CD4-positive, alpha-beta T cell treated with Interleukin-10 for 1 hour (primary cell): ENCODE data around the gene OPN4.
"Not testable (repeated sequence)": the region's sequence is repeated elsewhere in the genome, so short reads cannot be mapped to it uniquely, and the experiment has no call there.

Source experiments
- DNase-seq: peaks from one replicate; pipeline ENCODE4 v3.0.0-alpha.2; 2020

The OPN4 gene, protein sequence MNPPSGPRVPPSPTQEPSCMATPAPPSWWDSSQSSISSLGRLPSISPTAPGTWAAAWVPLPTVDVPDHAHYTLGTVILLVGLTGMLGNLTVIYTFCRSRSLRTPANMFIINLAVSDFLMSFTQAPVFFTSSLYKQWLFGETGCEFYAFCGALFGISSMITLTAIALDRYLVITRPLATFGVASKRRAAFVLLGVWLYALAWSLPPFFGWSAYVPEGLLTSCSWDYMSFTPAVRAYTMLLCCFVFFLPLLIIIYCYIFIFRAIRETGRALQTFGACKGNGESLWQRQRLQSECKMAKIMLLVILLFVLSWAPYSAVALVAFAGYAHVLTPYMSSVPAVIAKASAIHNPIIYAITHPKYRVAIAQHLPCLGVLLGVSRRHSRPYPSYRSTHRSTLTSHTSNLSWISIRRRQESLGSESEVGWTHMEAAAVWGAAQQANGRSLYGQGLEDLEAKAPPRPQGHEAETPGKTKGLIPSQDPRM

DNA sequence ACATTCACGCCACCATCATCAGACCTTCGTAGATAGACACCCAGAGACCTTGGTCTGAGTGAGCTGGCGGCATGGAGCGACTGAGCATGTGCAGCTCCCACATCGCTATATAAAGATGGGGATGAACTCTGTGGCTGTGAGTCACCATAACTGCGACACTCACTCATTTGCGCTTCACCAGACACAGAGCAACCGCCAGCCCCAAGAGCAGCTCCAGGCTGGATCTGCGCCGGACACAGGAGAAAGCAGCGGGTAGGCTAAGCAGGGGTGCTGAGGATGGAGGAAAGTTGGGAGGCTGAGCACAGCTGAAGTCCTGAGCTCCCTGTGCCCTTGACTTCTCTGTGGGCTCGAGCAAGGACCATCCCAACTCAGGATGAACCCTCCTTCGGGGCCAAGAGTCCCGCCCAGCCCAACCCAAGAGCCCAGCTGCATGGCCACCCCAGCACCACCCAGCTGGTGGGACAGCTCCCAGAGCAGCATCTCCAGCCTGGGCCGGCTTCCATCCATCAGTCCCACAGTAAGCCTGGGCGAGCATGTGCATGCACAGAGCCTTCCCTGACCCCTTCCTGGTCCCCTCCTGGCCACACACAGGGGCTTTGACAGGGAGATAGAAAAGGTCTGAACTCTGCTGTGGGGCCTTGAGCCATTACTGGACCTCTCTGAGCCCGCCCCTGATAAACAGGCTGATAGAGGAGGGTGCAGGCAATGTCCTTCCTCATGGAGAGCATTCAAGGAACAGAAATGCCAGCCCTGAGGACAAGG lies at the start of gene OPN4:
Gene OPN4, plus strand, starts transcription at position 137 of the 762 bp plus-strand sequence. Its CDS starts 237 bp downstream, at position 374.
- no peak for DNase-seq

DNA sequence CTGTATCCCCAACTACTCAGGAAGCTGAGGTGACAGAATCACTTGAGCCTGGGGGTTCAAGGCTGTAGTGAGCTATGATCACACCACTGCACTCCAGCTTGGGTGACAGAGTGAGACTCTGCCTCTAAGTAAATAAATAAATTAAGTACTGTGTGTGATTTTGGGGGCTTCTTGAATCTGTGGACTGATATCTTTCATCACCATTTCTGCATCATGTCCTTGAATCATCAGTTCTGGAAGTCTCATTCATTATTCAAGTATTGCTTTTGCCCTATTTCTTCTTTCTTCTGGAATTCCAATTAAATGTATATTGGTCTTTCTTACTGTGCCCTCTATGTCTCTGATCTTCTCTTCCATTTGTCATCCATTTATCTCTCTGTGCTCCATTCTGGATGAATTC lies 46.7 kb upstream of the OPN4 start:
- no peak for DNase-seq

DNA sequence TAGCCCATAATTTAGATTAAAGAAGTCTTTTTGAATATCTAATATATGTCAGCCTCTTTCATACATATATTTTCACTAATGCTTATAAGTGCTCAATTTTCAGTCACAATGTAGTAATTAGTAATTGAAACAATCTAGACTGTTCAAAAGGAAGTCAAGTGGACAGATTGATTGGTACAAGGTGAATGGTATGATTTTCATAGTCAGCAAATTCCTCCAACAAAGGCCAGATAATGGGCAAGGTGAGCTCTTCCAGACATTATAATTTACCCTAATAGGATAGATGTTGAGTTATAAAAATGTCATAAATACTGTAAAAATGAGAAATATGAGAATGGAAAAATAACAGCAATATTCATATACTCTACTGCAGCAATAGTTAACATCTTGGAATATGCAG lies 44.4 kb upstream of the OPN4 start:
- DNase-seq = no peak

DNA sequence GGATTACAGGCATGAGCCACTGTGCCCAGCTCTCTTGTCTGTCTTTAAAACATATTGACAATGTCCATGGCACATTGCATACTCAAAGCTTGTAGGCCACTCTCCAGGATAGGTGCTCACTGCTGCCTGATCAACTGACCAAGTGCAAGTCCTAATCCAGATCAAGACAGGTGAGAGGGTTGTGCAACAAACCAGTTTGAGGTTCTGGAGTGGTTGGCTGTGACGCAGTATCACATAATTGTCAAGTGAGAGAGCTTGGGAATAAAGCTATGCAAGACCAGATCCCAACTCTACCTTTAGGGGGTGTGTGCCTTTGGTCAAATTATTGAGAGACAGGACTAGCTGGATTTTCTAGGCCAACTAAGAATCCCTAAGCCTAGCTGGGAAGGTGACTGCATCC lies 43.0 kb upstream of the OPN4 start:
- DNase-seq = no peak

DNA sequence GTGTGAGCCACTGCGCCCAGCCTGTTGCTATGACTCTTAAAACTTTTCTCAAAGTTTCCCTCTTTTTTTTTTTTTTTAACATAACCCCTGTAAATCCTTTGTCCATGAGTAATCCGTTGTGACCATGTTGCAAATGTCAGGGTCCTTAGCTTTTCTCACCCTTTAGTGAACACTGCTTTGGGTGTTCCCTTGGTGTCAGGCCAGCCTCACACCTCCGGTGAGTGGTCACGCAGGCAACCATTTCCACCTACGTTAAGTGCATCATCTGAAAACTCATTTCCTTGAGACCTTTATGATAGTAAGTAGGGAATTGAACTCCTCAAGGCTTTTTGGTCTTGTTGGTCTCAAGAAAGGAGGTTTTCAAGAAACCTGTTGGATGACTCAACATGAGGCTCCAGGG lies 41.3 kb upstream of the OPN4 start:
- no peak for DNase-seq

DNA sequence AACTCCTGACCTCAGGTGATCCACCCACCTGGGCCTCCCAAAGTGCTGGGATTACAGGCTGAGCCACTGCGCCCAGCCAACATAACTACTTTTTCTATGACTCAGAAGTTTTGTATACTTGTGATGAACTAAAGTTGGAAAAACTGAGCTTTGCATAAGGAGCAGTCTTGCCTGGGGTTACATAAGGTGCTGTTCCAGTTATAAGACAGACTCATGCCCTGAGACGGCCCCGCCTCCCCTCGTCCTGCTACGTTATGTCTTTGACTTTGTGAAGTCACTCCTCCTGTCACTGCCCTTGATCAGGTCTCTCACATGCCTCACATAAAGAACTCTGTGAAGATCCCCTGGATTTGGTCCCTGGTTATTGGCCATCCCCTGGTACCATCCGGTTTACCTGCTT lies 40.4 kb upstream of the OPN4 start:
- DNase-seq = no peak

DNA sequence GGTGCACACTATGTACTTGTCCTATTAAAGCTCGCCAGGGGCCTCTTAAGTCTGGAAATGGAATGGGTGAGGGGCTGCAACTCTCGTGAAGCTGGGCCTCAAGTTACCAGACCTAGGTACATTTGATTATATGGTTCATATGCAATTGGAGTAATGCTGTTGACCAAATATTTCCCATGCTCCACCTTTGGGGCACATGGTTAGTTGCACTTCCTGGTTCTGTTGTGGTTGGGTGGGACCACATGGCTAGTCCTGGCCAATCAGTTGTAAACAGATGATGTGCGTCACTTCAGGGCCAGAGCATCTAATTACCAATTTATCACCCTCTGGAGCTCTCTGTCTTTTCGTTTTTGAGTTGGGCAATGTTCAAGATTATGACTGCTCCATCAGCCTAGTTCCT lies 39.5 kb upstream of the OPN4 start:
- DNase-seq = no peak

DNA sequence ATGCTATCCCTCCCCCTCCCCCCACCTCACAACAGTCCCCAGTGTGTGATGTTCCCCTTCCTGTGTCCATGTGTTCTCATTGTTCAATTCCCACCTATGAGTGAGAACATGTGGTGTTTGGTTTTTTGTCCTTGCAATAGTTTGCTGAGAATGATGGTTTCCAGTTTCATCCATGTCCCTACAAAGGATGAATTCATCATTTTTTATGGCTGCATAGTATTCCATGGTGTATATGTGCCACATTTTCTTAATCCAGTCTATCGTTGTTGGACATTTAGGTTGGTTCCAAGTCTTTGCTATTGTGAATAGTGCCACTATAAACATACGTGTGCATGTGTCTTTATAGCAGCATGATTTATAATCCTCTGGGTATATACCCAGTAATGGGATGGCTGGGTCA lies 37.1 kb upstream of the OPN4 start:
- DNase-seq = not testable (repeated sequence)

DNA sequence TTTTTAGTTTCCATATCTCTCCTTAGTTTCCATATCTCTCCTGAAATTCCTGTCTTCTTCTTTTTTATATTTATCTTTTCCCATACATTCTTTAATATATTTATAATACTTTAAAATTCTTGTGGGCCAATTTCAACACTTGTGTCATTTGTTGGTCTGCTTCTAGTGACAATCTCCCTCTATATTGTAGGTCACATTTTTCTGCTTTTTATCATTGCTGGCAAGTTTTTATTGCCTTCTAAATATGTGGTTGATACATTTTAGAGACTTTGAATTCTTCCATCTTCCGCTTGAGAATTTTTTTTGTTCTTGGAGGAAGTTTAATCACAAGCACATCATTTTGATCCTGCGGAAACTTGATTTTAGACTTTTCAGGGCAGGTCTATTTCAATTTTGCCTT lies 26.0 kb upstream of the OPN4 start:
- DNase-seq = no peak

DNA sequence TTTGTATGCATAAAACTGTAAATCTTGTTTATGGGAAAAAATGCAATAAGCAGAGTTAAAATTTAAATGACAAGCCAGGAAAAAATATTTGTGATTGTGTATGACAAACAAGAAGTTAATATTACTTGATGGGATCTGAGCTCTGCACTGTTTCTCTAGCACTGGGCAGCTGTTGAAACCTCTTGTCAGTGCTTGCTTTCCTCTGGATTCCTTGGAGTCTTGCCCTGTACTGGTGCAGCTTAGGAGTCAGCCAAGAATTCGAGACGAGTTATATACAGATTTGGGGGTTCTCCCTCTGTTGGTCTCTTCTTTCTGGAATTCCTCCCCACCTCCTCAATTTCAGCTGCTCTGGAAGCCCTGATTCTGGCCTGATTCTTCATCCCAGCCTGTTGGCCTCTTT lies 24.3 kb upstream of the OPN4 start:
- no peak for DNase-seq

DNA sequence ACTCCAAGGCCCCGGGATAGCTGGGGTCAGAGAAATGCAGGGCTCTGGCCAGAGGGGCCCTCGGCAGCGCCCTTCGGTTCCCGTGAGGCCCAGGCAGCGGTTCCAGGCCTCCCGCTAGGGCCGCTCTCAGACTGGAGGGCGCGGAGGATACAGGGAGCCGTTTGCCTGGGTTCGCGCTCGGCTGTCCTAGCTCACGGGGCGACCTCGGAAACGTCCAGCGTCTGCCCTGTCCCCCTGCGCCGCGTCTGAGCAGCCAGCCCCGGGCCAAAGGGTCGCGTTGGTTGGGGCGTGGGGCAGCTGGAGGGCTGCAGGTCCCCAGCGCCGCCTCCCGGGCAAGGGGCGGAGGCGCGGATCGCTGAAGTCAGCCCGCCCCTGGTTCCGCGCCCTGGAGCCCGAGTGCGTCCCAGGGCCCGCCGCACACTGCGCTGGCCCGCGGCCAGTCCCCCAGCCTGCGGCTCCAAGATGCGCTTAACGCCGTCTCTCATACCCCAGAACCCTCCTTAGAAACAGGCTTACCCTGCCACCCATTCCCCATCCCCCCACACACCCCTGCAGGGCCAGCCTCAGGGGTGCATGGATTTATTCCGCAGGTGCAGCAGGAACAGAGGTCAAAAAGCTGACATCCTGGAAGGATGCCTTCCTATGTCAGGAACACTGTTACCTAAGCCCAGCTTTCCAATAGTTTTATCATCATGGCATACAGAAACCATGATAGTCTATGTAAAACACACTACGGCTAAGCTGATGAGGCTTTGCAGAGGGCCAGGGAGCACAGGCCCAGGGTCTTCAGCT lies 22.1 kb upstream of the OPN4 start:
- no peak for DNase-seq

DNA sequence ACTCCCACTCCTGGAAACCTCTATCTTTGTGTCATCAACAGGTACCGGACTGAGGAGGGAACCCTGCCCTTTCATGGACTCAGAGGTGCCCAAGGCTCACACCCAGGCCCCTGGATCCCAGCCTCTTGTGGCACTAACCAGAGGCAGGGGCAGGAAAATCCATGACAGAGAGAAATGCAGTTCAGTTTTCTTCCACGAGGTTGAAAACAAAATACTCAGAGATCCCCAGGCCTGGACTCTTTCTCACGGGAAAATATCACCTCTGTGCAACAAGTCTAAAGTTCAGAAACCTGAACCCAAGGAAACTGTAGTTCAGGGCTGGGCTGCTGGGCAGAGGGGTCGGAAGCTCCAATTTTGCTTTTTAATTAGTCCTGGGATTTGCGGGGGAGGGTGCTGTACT lies 21.4 kb upstream of the OPN4 start:
- DNase-seq = no peak

DNA sequence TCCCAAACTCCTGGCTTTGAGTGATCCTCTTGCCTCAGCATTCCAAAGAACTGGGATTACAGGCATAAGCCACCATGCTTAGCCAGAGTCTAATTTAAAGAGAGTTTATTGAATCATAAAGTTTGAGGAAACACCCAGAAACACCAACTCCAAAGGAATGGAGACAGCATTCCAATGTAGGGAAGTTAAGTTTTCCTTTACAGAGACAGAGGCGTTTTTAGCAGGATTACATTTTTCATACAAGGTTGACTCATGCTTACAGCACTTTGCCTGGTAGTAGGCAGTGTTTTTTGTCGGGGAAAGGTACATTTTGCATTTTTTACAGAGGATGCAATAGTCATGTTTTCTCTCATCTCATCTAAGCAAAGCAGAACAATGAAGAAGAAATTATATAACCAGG lies 18.9 kb upstream of the OPN4 start:
- no peak for DNase-seq

DNA sequence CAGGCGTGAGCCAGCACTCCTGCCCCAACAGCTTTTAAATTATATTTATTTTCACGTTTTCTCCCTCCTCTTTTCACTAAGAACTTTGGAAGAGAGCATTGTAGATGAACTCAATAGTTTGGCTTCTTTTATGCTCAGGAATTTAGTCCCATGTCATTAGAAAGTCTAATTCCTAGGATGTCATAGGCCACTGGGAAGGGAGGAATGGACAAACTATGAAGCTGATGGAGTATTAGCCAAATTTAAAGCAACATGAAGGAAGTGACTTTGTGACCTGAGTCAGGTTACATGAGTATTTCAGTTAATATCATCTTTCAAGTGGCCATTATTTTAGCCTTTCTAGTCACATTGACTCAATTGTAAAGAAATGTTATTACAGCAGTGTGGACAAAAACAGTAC lies 18.0 kb upstream of the OPN4 start:
- DNase-seq = no peak

DNA sequence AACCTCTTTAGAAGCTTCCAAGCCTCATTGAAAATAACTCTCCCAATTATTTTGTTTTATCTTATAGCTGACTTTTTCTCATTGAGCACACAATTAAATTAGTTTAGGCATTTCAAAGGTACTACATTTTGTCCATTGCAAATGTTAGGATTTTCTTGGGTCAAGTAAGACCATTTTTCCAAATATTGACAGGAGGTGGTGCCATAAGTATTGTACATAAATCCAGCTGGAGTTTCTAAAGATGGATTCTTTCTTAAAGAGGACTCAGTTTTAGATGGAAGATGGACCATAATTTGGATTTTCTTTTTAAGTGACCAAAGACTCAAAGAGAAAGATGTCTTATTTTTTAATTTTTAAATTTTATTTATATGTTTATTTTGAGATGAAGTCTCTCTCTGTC lies 12.3 kb upstream of the OPN4 start:
- DNase-seq = no peak

DNA sequence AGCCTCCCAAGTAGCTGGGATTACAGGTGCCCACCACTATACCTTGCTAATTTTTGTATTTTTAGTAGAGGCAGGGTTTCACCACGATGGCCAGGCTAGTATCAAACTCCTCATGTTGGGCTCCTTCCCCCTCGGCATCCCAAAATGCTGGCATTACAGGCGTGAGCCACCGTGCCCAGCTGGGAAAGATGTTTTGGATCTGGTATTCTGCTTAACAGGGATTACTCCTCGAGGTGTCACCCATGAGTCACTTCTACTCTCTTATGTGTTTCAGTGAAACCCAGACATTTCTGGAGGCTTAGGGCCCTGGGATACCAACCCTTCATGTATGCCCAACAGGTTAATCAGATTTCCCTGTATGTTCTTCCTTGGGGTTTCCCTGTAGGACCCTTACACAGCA lies 11.8 kb upstream of the OPN4 start:
- no peak for DNase-seq

DNA sequence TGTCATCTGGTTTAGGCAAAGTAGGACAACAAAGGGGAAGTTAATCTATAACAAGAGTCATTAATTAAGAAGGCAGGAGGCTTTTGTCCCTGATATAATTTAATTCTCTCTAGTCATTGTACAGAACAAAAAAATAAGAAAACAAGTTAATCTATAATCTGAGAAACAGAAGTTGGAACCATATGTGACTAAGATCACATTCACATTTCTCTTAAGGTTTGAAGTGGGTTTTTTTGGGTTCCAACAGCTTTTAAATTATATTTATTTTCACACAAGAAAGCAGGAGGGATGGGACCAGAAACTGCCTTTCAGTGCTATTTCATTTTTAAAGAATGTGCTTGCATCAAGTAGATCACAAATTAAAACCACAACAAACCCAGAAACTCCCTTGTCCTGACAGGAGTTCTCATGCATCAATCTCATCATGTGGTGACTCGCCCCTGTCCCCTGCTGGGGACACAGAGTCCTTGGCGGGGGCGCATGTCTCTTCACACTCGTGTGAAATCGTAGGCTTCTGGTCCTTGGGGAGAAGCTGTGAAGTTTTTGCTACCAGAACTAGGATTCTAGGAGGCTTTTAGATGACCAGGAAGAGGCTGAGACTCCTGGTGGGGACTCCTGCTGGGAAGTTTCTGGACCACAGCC lies 10.1 kb upstream of the OPN4 start:
- DNase-seq = no peak

DNA sequence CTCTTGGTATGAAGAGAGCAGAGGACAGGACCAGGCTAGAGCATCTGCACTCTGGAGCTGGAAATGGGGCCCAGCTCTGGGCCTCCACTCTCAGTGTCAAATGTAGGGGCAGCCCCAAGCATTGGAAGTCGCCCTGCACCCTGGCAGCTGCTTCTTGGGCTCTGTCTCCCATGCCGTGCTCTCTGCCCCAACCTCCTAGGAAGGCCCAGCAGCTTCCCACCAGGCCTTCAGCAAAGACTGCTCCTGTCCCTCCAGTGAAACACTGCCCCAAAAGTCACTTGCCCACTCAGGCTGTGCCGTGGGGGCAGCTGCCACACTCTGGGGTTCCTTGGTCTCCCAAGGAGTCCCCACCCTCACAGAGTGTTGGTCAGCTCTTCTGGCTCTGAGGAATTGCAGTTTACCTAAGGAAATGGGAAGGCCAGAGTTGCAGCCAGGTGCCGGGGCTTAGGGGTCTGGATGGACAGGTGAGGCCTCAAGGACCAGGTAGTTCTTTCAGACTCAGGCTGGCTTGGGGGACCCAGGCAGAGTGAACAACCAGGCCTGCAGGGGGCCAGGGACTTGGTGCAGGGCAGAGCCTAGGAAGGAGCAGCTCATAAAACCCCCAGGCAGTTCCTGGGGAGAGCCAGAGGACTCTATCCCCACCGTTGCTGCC lies 9.4 kb upstream of the OPN4 start:
- no peak for DNase-seq

DNA sequence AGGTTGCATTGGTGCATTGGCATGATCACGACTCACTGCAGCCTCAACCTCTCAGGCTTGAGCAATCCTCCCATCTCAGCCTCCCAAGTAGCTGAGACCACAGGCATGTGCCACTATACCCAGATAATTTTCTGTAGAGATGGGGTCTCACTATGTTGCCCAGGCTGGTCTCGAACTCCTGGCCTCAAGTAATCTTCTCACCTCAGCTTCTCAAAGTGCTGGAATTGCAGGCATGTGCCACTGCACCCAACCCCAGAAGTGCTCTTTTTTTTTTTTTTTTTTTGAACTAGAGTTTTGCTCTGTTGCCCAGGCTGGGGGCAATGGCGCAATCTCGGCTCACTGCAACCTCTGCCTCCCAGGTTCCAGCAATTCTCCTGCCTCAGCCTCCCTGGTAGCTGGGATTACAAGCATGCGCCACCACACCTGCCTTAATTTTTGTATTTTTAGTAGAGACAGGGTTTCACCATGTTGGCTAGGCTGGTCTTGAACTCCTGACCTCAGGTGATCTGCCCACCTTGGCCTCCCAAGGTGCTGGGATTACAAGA lies 8.7 kb upstream of the OPN4 start:
- DNase-seq = not testable (repeated sequence)

DNA sequence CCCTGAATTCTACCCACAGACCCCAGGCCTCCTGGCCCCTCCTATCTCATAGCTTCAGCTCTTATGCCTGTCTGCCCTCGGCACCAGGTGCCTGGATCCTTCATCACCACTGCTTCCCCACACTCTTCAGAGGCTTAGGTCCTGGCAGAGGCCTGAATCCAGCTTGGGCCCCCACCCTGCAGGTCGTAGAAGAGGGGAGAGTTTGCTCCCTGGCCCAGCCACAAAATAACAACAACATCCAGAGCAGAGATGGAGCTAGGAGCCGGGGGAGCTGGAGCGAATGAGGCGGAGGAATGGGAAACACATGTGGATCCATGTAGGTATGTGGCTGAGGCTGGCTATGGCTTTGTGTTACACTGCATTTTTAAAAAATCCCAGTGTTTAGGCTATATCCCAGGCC lies 7.8 kb upstream of the OPN4 start:
- no peak for DNase-seq

DNA sequence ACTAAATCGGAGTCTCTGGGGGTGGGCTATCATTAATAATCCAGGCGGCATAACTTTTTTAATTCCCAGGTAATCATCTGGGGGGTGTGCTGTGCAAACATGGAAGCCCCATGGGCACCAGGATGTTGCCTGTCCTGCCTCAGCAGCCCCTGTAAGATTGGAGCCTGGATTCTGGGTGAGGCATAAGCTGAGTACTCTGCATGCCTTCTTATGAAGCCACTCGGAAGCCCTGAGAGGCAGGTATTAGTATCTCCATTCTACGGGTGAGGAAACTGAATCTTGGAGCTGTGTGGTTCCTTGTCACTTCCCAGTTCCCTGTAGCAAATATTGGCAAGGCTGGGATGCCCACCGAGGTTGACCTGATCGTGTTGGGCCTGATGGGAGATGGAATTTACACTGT lies 7.4 kb upstream of the OPN4 start:
- DNase-seq = no peak
